ENCODE data around the gene AIFM2.
"Not testable (repeated sequence)": the region's sequence is repeated elsewhere in the genome, so short reads cannot be mapped to it uniquely, and the experiment has no call there.

The AIFM2 gene

GRCh38 chr10:70121281-70121949, 11.2 kb downstream of the AIFM2 start:
- DNase-seq (ENCODE audit: low spot score) = no peak

GRCh38 chr10:70120417-70120816, 12.2 kb downstream of the AIFM2 start:
- DNase-seq (ENCODE audit: low spot score) = no peak

- no peak for DNase-seq (ENCODE audit: low spot score)
Measured at GRCh38 chr10:70119623-70120022, 13.0 kb downstream of the AIFM2 start.

GRCh38 chr10:70119197-70119596, 13.4 kb downstream of the AIFM2 start:
- DNase-seq (ENCODE audit: low spot score) = no peak

GRCh38 chr10:70118196-70118595, 14.4 kb downstream of the AIFM2 start:
- no peak for DNase-seq (ENCODE audit: low spot score)

- no peak for DNase-seq (ENCODE audit: low spot score)
Measured at GRCh38 chr10:70117646-70118045, 15.0 kb downstream of the AIFM2 start.

GRCh38 chr10:70115948-70116682, 16.5 kb downstream of the AIFM2 start:
- DNase-seq (ENCODE audit: low spot score) = peak; percentile 50

GRCh38 chr10:70114902-70115301, 17.7 kb downstream of the AIFM2 start:
- no peak for DNase-seq (ENCODE audit: low spot score)

- no peak for DNase-seq (ENCODE audit: low spot score)
Measured at GRCh38 chr10:70112071-70112470, 20.6 kb downstream of the AIFM2 start.

- DNase-seq (ENCODE audit: low spot score) = no peak
Measured at GRCh38 chr10:70111496-70111895, 21.1 kb downstream of the AIFM2 start.

- DNase-seq (ENCODE audit: low spot score) = no peak
Measured at GRCh38 chr10:70109064-70109729, 23.4 kb downstream of the AIFM2 start.

- no peak for DNase-seq (ENCODE audit: low spot score)
Measured at GRCh38 chr10:70106958-70107791, 25.4 kb downstream of the AIFM2 start.

GRCh38 chr10:70101668-70102067, 31.0 kb downstream of the AIFM2 start:
- DNase-seq (ENCODE audit: low spot score) = no peak

GRCh38 chr10:70101068-70101562, 31.5 kb downstream of the AIFM2 start:
- DNase-seq (ENCODE audit: low spot score) = not testable (repeated sequence)

- DNase-seq (ENCODE audit: low spot score) = no peak
Measured at GRCh38 chr10:70098271-70098670, 34.4 kb downstream of the AIFM2 start.

GRCh38 chr10:70097459-70097858, 35.2 kb downstream of the AIFM2 start:
- no peak for DNase-seq (ENCODE audit: low spot score)

- no peak for DNase-seq (ENCODE audit: low spot score)
Measured at GRCh38 chr10:70096705-70097420, 35.8 kb downstream of the AIFM2 start.

- DNase-seq (ENCODE audit: low spot score) = no peak
Measured at GRCh38 chr10:70096016-70096704, 36.5 kb downstream of the AIFM2 start.

- DNase-seq (ENCODE audit: low spot score) = no peak
Measured at GRCh38 chr10:70094250-70094649, 38.4 kb downstream of the AIFM2 start.

- no peak for DNase-seq (ENCODE audit: low spot score)
Measured at GRCh38 chr10:70093335-70093944, 39.2 kb downstream of the AIFM2 start.

- no peak for DNase-seq (ENCODE audit: low spot score)
Measured at GRCh38 chr10:70092389-70092718, 40.3 kb downstream of the AIFM2 start.
